HG02840 (cell line): ENCODE data around the gene PPFIA1.

ENCODE experiments used
- ATAC-seq: cut with Tn5 transposase; IDR thresholded peaks from one replicate; pipeline ENCODE4 v1.9.1; 2021; ENCODE audit warnings: mild to moderate bottlenecking, moderate library complexity, moderate number of reproducible peaks; ENCODE audit not compliant: unreplicated experiment, low FRiP score

The PPFIA1 gene

GRCh38 chr11:70270104-70270876, at the start of gene PPFIA1:
TSS of gene PPFIA1 (plus strand) at chr11:70270690. CDS start at chr11:70272173, 1,483 bp downstream.
- ATAC-seq, result peak; percentile 94

- no peak for ATAC-seq
These were observed 49.6 kb upstream of the PPFIA1 start for GRCh38 chr11:70220920-70221319.

GRCh38 chr11:70225681-70226177, 44.8 kb upstream of the PPFIA1 start:
- no peak for ATAC-seq

GRCh38 chr11:70226183-70226582, 44.3 kb upstream of the PPFIA1 start:
- no peak for ATAC-seq

GRCh38 chr11:70226967-70227366, 43.5 kb upstream of the PPFIA1 start:
- no peak for ATAC-seq

- ATAC-seq, result no peak
These were observed 40.8 kb upstream of the PPFIA1 start for GRCh38 chr11:70229737-70230136.

GRCh38 chr11:70230151-70230839, 40.2 kb upstream of the PPFIA1 start:
- ATAC-seq, result no peak

- ATAC-seq, result no peak
These were observed 39.4 kb upstream of the PPFIA1 start for GRCh38 chr11:70230840-70231710.

GRCh38 chr11:70233034-70233433, 37.5 kb upstream of the PPFIA1 start:
- ATAC-seq, result no peak

GRCh38 chr11:70233511-70233934, 37.0 kb upstream of the PPFIA1 start:
- ATAC-seq, result no peak

- ATAC-seq, result no peak
These were observed 36.5 kb upstream of the PPFIA1 start for GRCh38 chr11:70233962-70234361.

GRCh38 chr11:70240337-70240736, 30.2 kb upstream of the PPFIA1 start:
- no peak for ATAC-seq

- ATAC-seq, result no peak
These were observed 28.8 kb upstream of the PPFIA1 start for GRCh38 chr11:70241709-70242108.

- ATAC-seq, result no peak
These were observed 27.6 kb upstream of the PPFIA1 start for GRCh38 chr11:70242885-70243284.

- ATAC-seq, result no peak
These were observed 26.4 kb upstream of the PPFIA1 start for GRCh38 chr11:70243912-70244652.

GRCh38 chr11:70244698-70245097, 25.8 kb upstream of the PPFIA1 start:
- no peak for ATAC-seq

GRCh38 chr11:70246196-70246595, 24.3 kb upstream of the PPFIA1 start:
- ATAC-seq, result no peak

- no peak for ATAC-seq
These were observed 23.3 kb upstream of the PPFIA1 start for GRCh38 chr11:70247042-70247709.

GRCh38 chr11:70247710-70248072, 22.8 kb upstream of the PPFIA1 start:
- no peak for ATAC-seq
